Measurements from ENCODE around the gene ZNF556. TPM values are rescaled to one million over a fixed set of nuclear protein-coding genes. Genes with fewer than 3 reads are reported as not detected.

ZNF556 gene
- total RNA-seq, 1 experiment from 2014 or later: not detected

GRCh38 chr19:2822846-2823245 lies 44.3 kb upstream of the ZNF556 start:
- Histone ChIP-seq H3K4me1 (ENCODE audit: insufficient read depth, low read length, poor library complexity, severe bottlenecking) (no peaks in the 10 kb centered on the region), H3K9me3 (ENCODE audit: low read depth, low read length, poor library complexity, severe bottlenecking) (no peaks in the 10 kb centered on the region), H3K4me3 (ENCODE audit: low read depth, low read length, poor library complexity, severe bottlenecking) (no peak overlapping the region), H3K27ac (ENCODE audit: low read depth, low read length, poor library complexity, severe bottlenecking) (no peak overlapping the region), H3K36me3 (ENCODE audit: insufficient read depth, low read length, poor library complexity, severe bottlenecking) (no peaks in the 10 kb centered on the region), H3K27me3 (replicated peaks; ENCODE audit: insufficient read depth, low read depth, low read length, poor library complexity) (no peaks in the 10 kb centered on the region)
- ChIA-PET CTCF (no interaction called here), POLR2A (ENCODE audit: low non-redundant PET) (interaction anchor here (0.6 kb wide), 2 partner anchors 18 to 42 kb away, joined by 3 read pairs; partner anchors contain the start of gene ZNF555)
- intact Hi-C loops (cut with micrococcal nuclease; ENCODE audit: unreplicated experiment): no loop called here
- BruUV-seq (replicated peaks): no TSS peak
- TF ChIP-seq EZH2 (IDR thresholded peaks at IDR 0.05; ENCODE audit: borderline replicate concordance, low read depth, low read length, poor library complexity, severe bottlenecking) (no peak), CTCF (conservative IDR thresholded peaks at IDR 0.05; ENCODE audit: low read depth, low read length) (no peak)
- no peak for DNase-seq (ENCODE audit: low spot score)

GRCh38 chr19:2823646-2824045 lies 43.5 kb upstream of the ZNF556 start:
- intact Hi-C loops (cut with micrococcal nuclease; ENCODE audit: unreplicated experiment): no loop called here
- Histone ChIP-seq H3K4me3 (ENCODE audit: low read depth, low read length, poor library complexity, severe bottlenecking) (no peak overlapping the region), H3K27ac (ENCODE audit: low read depth, low read length, poor library complexity, severe bottlenecking) (no peak overlapping the region), H3K27me3 (replicated peaks; ENCODE audit: insufficient read depth, low read depth, low read length, poor library complexity) (no peaks in the 10 kb centered on the region), H3K36me3 (ENCODE audit: insufficient read depth, low read length, poor library complexity, severe bottlenecking) (no peaks in the 10 kb centered on the region), H3K9me3 (ENCODE audit: low read depth, low read length, poor library complexity, severe bottlenecking) (no peaks in the 10 kb centered on the region), H3K4me1 (ENCODE audit: insufficient read depth, low read length, poor library complexity, severe bottlenecking) (no peaks in the 10 kb centered on the region)
- no peak for TF ChIP-seq CTCF (conservative IDR thresholded peaks at IDR 0.05; ENCODE audit: low read depth, low read length)
- no peak for TF ChIP-seq EZH2 (IDR thresholded peaks at IDR 0.05; ENCODE audit: borderline replicate concordance, low read depth, low read length, poor library complexity, severe bottlenecking)
- CTCF ChIA-PET: no interaction called here
- DNase-seq (ENCODE audit: low spot score): no peak
- BruUV-seq (replicated peaks): no TSS peak
- POLR2A ChIA-PET (ENCODE audit: low non-redundant PET): no interaction called here

- no TSS peak for BruUV-seq (replicated peaks)
- ChIA-PET POLR2A (ENCODE audit: low non-redundant PET) (no interaction called here), CTCF (no interaction called here)
- Histone ChIP-seq H3K27ac (ENCODE audit: low read depth, low read length, poor library complexity, severe bottlenecking) (no peak overlapping the region), H3K4me1 (ENCODE audit: insufficient read depth, low read length, poor library complexity, severe bottlenecking) (no peaks in the 10 kb centered on the region), H3K27me3 (replicated peaks; ENCODE audit: insufficient read depth, low read depth, low read length, poor library complexity) (no peaks in the 10 kb centered on the region), H3K4me3 (ENCODE audit: low read depth, low read length, poor library complexity, severe bottlenecking) (no peak overlapping the region), H3K9me3 (ENCODE audit: low read depth, low read length, poor library complexity, severe bottlenecking) (no peaks in the 10 kb centered on the region), H3K36me3 (ENCODE audit: insufficient read depth, low read length, poor library complexity, severe bottlenecking) (no peaks in the 10 kb centered on the region)
- intact Hi-C loops (cut with micrococcal nuclease; ENCODE audit: unreplicated experiment): no loop called here
- DNase-seq (ENCODE audit: low spot score): no peak
- no peak for TF ChIP-seq CTCF (conservative IDR thresholded peaks at IDR 0.05; ENCODE audit: low read depth, low read length)
- no peak for TF ChIP-seq EZH2 (IDR thresholded peaks at IDR 0.05; ENCODE audit: borderline replicate concordance, low read depth, low read length, poor library complexity, severe bottlenecking)
These were observed 43.0 kb upstream of the ZNF556 start for GRCh38 chr19:2824129-2824528.

Measured in A673 (cell line).